HG03097 (cell line): ENCODE results near the gene CMSS1.

Experiments
- ATAC-seq: cut with Tn5 transposase; IDR thresholded peaks from one replicate; pipeline ENCODE4 v1.9.1; 2021; ENCODE audit not compliant: unreplicated experiment, low FRiP score

CMSS1 gene

GRCh38 chr3:100117093-100117492 lies 299.4 kb downstream of the CMSS1 start:
- ATAC-seq, result no peak

- no peak for ATAC-seq
Observed at GRCh38 chr3:100120012-100120411, 302.4 kb downstream of the CMSS1 start.

- ATAC-seq, result no peak
Observed at GRCh38 chr3:100120693-100121092, 303.0 kb downstream of the CMSS1 start.

GRCh38 chr3:100122321-100122720 lies 304.7 kb downstream of the CMSS1 start:
- ATAC-seq, result no peak

GRCh38 chr3:100123112-100123511 lies 305.4 kb downstream of the CMSS1 start:
- ATAC-seq, result no peak

GRCh38 chr3:100124201-100124761 lies 306.6 kb downstream of the CMSS1 start:
- no peak for ATAC-seq

GRCh38 chr3:100125161-100125938 lies 307.7 kb downstream of the CMSS1 start:
- ATAC-seq, result no peak

- no peak for ATAC-seq
Observed at GRCh38 chr3:100127792-100128191, 310.1 kb downstream of the CMSS1 start.

- ATAC-seq, result no peak
Observed at GRCh38 chr3:100128565-100128964, 310.9 kb downstream of the CMSS1 start.

GRCh38 chr3:100129941-100130340 lies 312.3 kb downstream of the CMSS1 start:
- no peak for ATAC-seq

GRCh38 chr3:100131241-100131640 lies 313.6 kb downstream of the CMSS1 start:
- ATAC-seq, result no peak

- ATAC-seq, result no peak
Observed at GRCh38 chr3:100136921-100137320, 319.3 kb downstream of the CMSS1 start.

GRCh38 chr3:100140976-100141375 lies 323.3 kb downstream of the CMSS1 start:
- no peak for ATAC-seq

GRCh38 chr3:100141586-100141985 lies 323.9 kb downstream of the CMSS1 start:
- ATAC-seq, result no peak

GRCh38 chr3:100144255-100144866 lies 326.7 kb downstream of the CMSS1 start:
- ATAC-seq, result no peak

GRCh38 chr3:100149130-100149529 lies 331.5 kb downstream of the CMSS1 start:
- no peak for ATAC-seq

- ATAC-seq, result no peak
Observed at GRCh38 chr3:100149713-100150415, 332.2 kb downstream of the CMSS1 start.

- no peak for ATAC-seq
Observed at GRCh38 chr3:100150473-100150872, 332.8 kb downstream of the CMSS1 start.

- ATAC-seq, result no peak
Observed at GRCh38 chr3:100151024-100151707, 333.5 kb downstream of the CMSS1 start.

GRCh38 chr3:100154171-100154570 lies 336.5 kb downstream of the CMSS1 start:
- no peak for ATAC-seq

- ATAC-seq, result no peak
Observed at GRCh38 chr3:100155128-100155527, 337.5 kb downstream of the CMSS1 start.
